Stimulated activated CD4-positive, alpha-beta T cell treated with anti-CD3 and anti-CD28 coated beads, Interleukin-4, amount 100 ng/mL, for 1 hour (primary cell): ENCODE results near the gene TBX1.
"Not testable (repeated sequence)": the region's sequence is repeated elsewhere in the genome, so short reads cannot be mapped to it uniquely, and the experiment has no call there.

Source experiments
- DNase-seq: peaks from one replicate; pipeline ENCODE4 v3.0.0-alpha.2; 2020

Gene TBX1

GRCh38 chr22:19765477-19766239, 5.1 kb downstream of the TBX1 start:
- no peak for DNase-seq

- DNase-seq: no peak
Measured at GRCh38 chr22:19766240-19766510, 5.6 kb downstream of the TBX1 start.

- DNase-seq: peak; percentile 54
Measured at GRCh38 chr22:19766511-19767426, 6.2 kb downstream of the TBX1 start.

DNA sequence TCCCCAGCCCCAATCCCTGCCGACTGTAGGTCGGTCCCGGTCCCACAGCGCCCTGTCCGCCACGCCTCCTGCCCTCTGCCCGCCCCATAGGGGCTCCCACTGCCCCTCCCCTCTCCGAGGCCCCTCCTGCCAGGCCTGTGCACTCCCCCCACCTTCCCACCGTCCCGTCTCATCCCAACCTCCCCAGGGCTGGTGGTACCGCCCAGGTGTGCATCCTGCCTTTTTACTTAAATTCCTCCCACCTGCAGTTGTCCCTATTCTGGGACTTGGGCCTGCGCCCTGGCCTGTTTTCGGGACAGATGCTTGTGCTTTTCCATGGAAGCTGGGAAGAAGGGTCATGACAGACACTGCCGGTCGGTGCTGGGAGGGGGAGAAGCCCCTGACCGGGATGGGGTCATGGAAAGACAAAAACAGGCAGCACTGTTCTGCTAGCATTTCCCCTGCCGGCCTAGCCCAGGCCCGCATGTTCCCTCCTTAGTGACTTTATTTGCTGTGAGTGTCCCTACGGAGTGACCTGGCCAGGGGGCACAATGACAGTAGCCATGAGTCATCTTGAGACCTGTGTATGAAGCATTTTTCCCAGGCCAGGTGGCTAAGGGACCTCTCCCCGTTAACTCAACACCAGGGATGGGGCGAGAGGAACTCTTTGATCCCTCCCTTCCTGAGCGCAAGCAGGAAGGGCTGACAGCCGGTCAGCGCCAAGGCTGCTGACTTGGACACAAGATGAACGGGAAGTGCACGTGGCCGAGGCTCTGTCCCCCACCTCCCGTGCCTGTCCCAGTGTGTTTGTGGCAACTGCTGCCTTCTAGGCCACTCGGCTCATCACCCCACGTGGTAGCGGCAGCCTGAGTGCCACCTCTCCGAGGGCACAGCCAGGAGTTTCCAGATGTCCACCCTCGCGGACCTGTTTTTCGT, 7.1 kb downstream of the TBX1 start:
- no peak for DNase-seq

GRCh38 chr22:19769393-19769715, 8.8 kb downstream of the TBX1 start:
- DNase-seq: no peak

GRCh38 chr22:19770349-19771220, 10.0 kb downstream of the TBX1 start:
- DNase-seq: no peak

DNA sequence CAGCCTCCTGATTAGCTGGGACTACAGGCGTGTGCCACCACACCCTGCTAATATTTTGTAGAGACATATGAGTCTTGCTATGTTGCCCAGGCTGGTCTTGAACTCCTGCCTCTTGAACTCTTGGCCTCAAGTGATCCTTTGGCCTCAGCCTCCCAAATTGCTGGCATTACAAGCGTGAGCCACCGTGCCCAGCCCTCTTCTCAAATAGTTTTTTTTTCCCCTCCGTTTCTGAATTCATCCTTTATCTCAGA, 11.8 kb downstream of the TBX1 start:
- no peak for DNase-seq

DNA sequence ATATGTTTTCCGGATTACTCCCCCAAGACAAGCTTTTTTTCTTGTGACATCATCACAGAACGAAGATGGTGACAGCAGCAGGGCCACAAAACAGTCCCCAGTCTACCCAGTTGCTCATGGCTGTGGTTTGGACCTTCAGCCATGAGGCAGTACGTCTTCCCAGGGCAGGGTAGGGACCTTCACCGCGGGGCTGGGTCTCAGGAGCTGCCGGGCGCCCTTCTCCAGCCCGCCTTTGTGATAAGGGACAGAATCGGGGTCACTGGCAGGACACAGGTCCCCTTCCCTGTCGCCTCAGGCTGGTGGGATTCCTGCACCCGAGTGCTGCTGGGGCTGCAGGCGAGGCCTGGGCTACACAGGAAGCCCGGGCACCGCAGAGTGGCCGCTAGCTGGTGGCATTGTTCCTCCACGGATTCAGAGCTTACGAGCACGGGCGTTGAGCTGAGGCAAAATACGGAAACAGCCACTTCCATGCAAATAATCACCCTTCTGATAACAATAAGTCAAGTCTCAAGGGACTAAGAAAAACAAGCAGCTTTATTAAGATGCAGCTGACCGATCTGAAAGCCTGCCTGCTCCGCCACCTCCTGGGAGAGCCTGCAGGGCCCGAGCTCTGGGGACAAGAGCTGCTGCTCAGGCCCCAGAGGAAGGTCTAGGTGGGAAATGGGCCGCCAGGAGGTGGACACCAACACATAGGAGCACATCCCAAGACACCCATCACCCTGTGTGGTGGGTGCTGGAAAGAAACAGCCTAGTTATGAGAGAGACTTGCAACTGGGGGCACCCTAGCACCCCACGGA, 12.3 kb downstream of the TBX1 start:
- DNase-seq: no peak

- no peak for DNase-seq
Measured at GRCh38 chr22:19773470-19774040, 13.0 kb downstream of the TBX1 start.

GRCh38 chr22:19774628-19775027, 14.1 kb downstream of the TBX1 start:
- DNase-seq: no peak

DNA sequence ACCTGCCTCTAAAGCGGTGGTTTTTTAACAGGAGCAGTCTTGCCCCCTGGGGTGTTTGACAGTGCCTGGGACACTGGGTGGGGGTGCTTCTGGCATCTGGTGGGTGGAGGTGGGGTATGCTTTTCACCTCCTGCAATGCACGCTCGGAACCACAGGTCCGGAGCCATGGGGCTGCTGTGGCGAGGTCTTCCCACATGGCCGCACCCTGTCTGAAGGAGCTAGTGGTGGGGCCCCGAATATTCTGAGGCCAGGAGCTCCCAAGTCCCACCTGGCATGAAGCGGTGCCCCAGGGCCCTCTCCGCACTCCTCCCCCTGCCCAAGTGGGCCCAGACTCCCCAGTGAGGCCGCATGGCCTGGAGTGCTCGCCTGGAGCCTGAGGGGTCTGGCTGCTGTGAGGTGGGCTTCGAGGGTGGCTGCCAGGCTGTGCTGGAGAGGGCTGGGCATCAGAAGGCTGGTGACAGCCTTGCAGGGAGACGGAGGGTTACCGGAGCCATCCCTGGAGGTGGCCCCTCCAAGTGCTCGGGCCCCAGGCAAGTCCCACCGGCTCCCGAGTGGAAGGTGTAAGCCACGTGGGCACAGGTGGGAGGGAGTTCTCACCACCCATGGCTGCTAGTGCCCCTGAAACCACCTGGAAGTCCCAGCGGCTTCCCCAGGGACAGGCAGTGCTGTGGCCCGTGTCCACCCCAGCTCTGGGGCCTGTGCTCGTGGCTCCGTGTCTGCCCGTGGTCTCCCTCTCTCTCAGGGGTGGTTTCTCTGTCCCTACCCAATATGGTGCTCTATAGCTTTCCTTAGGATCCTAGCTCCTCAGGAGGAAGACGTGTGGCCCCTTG, 15.1 kb downstream of the TBX1 start:
- DNase-seq: no peak

DNA sequence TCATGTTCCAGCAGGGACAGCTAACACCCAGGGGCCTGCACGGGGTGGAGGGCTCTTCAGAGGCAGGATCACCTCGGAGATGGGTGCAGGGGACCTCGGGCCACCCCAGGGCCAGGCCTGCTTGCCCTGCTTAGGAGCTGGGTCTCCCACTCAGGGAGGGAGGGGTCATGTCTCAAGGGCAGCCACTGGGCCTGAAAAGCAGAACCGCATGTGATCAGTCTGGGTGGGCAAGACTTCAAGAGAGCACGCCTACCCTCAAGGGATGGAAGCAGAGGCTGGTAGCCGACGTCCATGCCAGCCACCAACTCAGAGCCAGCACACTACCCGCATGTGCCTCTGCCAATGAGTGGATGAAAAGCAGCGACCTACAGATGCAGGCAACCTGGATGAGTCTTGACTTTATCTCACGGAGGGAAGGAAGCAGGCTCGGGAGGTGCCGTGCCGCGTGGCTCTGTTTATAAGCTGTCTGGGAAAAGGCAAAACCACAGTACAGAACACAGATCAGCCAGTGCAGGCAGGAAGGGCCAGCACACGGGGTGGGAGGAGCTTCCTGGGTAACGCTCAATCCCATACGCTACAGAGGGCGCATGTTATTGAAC, 16.0 kb downstream of the TBX1 start:
- no peak for DNase-seq

GRCh38 chr22:19777192-19777591, 16.6 kb downstream of the TBX1 start:
- not testable (repeated sequence) for DNase-seq

DNA sequence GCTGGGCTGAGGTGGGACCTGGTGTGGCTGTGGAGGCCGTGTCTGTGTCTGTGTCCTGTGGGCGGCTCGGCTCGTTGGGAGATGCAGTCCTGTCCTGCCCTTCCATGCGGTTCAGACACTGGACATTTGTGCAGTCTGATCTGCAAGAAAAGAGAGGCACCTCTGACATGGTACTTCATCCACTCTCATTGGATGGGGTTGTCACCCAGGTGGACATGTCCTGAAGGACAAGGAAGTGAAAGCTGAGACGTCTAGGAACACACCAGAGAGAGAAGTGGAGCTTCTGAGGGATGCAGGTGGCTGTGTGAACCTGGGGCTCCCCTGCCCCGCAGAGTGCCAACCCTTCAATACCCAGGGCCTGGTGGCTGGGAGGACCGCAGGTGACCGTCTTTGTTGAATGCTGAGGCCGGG, 18.4 kb downstream of the TBX1 start:
- no peak for DNase-seq

DNA sequence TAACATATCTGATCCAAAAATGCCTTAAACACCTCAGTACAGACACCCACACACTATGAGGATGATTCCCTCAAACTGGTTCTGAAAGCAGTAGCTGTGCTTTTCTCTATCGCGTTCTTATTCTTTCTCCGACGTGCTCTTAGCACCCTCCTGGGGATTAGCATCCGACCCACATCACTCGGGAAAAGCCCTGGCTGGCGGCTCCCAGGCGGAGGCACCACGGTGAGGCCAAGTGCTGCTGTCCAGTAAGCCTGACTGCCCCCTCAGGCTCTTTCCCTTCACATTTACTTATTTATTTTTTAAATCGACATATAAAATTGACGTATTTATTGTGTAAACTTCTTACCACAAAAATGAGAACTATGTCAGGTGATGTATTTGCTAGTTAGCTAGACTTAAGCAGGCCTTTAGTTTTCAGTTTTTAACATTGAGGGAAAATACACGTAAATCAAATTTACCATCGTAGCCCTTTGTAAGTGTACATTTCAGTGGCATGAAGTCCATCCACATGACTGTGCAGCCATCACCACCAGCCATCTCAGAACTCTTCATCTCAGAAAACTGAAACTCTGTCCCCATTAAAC, 19.2 kb downstream of the TBX1 start:
- no peak for DNase-seq

DNA sequence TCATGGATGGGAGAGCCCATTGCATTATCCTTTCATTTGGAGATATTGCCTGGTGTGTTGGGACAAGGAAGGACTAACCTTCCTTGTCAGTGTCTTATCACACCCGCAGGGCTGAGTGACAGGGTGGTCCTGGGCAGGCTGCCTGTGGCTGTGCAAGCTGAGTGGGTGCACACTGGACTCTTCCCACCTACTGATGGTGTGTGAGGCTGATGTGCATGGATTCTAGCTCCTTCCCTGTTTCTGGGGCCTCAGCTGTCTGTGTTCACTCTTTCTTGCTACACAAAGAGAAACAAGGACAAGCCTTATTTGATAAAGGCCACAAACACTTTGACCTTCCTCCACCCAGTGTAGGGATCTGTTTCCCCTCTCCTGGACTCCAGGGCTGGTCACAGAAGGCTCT, 22.0 kb downstream of the TBX1 start:
- no peak for DNase-seq

DNA sequence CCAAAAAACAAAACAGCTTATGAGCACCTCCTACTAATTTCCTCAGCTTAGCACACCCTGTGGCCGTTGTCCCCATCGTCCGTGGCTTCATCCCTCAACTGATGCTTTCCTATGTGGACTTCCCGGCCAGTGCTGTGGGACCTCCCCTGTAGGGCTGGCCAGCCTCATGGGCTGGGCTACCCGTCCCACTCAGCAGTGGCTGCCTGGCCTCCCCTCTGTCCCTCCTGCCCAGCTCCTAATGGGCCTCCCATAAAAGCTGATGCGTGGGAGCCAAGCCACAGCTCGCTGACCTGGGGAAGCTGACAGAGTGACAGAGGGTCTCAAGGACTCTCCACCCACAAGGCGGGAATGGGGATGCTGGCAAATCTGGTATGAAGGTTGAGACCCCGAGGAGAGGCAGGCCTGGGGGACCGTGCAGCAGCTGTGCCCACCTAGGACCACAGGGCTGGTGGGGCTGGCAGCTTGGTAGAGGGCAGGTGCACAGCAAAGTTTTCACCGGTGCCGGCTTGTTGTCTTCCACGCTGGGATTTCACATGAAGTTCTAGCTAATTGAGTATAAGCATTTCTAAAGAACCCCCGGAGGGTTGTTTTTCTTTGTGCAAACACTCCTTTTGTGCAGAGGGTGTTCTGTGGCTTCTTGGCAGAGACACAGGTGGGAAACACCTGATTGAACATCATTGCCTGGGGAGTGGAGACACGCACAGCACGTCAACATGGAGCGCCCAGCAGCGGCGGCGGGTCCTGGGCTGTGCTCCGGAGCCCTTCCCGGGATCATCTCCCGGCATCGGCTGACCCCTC, 23.2 kb downstream of the TBX1 start:
- no peak for DNase-seq

- DNase-seq: no peak
Measured at GRCh38 chr22:19784384-19785175, 24.0 kb downstream of the TBX1 start.
